GM06990 (cell line): Measurements from ENCODE around the gene CWC25.
A peak's percentile ranks its signal among the peaks of the same experiment; 100 is the strongest.

Source experiments
- DNase-seq: peaks from one replicate; pipeline ENCODE4 v3.0.0-alpha.2; 2011; ENCODE audit not compliant: insufficient read length; ENCODE audit errors: extremely low read depth
- H3K27me3 ChIP-seq: replicated peaks from 2 replicates; pipeline ENCODE4 v1.6.0; 2011; ENCODE audit warnings: low read length; ENCODE audit not compliant: control insufficient read depth, insufficient read depth
- H3K36me3 ChIP-seq: 2 replicates; pipeline ENCODE4 v1.5.1; 2011; ENCODE audit warnings: low read length; ENCODE audit not compliant: control insufficient read depth, insufficient read depth
- H3K4me3 ChIP-seq: replicated peaks from 2 replicates; pipeline ENCODE4 v1.5.1; 2011; ENCODE audit warnings: low read depth, mild to moderate bottlenecking, control low read depth, low read length
- CTCF ChIP-seq: IDR thresholded peaks from 2 replicates; pipeline ENCODE4 v1.5.1; 2011; ENCODE audit warnings: low read length, control low read depth, mild to moderate bottlenecking, inconsistent platforms; ENCODE audit not compliant: insufficient read depth, poor library complexity, severe bottlenecking

Gene CWC25

GRCh38 chr17:38853292-38854219, 28.4 kb upstream of the CWC25 start, which contains the start of gene RPL23:
Gene RPL23 (minus strand): TSS chr17:38853721. CDS start chr17:38853710, 11 bp downstream.
- no peak for TF ChIP-seq CTCF
- Histone ChIP-seq H3K36me3 (peaks cover 16% of the 10 kb centered on the region), H3K4me3 (peak within 1 kb of the TSS; percentile 76), H3K27me3 (no peaks in the 10 kb centered on the region)
- DNase-seq, result peak; percentile 91

GRCh38 chr17:38852771-38853291, 27.7 kb upstream of the CWC25 start:
- Histone ChIP-seq H3K36me3 (peaks cover 18% of the 10 kb centered on the region), H3K27me3 (no peaks in the 10 kb centered on the region), H3K4me3 (peak overlapping the region; percentile 76)
- no peak for TF ChIP-seq CTCF
- no peak for DNase-seq

GRCh38 chr17:38851434-38851833, 26.3 kb upstream of the CWC25 start:
- no peak for TF ChIP-seq CTCF
- peaks cover 20% of the 10 kb centered on the region for H3K36me3 ChIP-seq
- no peaks in the 10 kb centered on the region for H3K27me3 ChIP-seq
- H3K4me3 ChIP-seq, result peak overlapping the region; percentile 76
- DNase-seq, result no peak

GRCh38 chr17:38850374-38850773, 25.3 kb upstream of the CWC25 start:
- H3K4me3 ChIP-seq, result no peak overlapping the region
- DNase-seq, result no peak
- peaks cover 20% of the 10 kb centered on the region for H3K36me3 ChIP-seq
- TF ChIP-seq CTCF, result no peak
- H3K27me3 ChIP-seq, result no peaks in the 10 kb centered on the region

- no peaks in the 10 kb centered on the region for H3K27me3 ChIP-seq
- DNase-seq, result no peak
- no peak overlapping the region for H3K4me3 ChIP-seq
- no peak for TF ChIP-seq CTCF
- H3K36me3 ChIP-seq, result peaks cover 20% of the 10 kb centered on the region
Measured at GRCh38 chr17:38848939-38849605, 24.0 kb upstream of the CWC25 start.
